Gastroesophageal sphincter (tissue), 4 donors: ENCODE measurements around the gene ITPR2. TPM values are rescaled to one million over a fixed set of nuclear protein-coding genes. Genes with fewer than 3 reads are reported as not detected.

ENCODE experiments used
- ATAC-seq: fragments of 150-250 bp; one replicate; pipeline ENCODE4 v1.9.1; 2016; ENCODE audit warnings: mild to moderate bottlenecking, moderate library complexity
- H3K27ac ChIP-seq, 4 donors: fragments of 200-600 bp; sonication (generic) in 3 of 4; 1 replicate in 3 of 4; 2 replicates in 1 of 4; pipeline ENCODE4 v1.5.1; 2016 to 2019
- H3K27me3 ChIP-seq: fragments of 200-600 bp; sonication (generic); one replicate; pipeline ENCODE4 v1.5.1; 2019
- H3K36me3 ChIP-seq, 2 donors: fragments of 200-600 bp; sonication (generic); one replicate each; pipeline ENCODE4 v1.5.1; 2019; ENCODE audit warnings: control low read depth in 1 of 2
- H3K4me1 ChIP-seq, 3 donors: fragments of 200-600 bp; sonication (generic); 1 replicate in 2 of 3; 2 replicates in 1 of 3; pipeline ENCODE4 v1.5.1; 2016 to 2019; ENCODE audit warnings: control low read depth in 2 of 3
- H3K4me3 ChIP-seq, 2 donors: fragments of 200-600 bp; sonication (generic); one replicate each; pipeline ENCODE4 v1.5.1; 2019; ENCODE audit warnings: mild to moderate bottlenecking in 1 of 2, moderate library complexity in 1 of 2
- H3K9me3 ChIP-seq, 3 donors: fragments of 200-600 bp; sonication (generic); one replicate each; pipeline ENCODE4 v1.5.1; 2017 to 2019; ENCODE audit warnings: control low read depth in 2 of 3
- CTCF ChIP-seq, 4 experiments: fragments of 200-600 bp in 2 of 4; fragments of 450-650 bp in 2 of 4; sonication (generic) in 1 of 4; IDR thresholded peaks; one replicate each; pipeline ENCODE4 v1.5.1; 2017 to 2019; ENCODE audit warnings: antibody characterized with exemption in 4 of 4, mild to moderate bottlenecking in 2 of 4, moderate library complexity in 2 of 4
- EP300 ChIP-seq: sonication (generic); formaldehyde crosslinking; IDR thresholded peaks from one replicate; pipeline ENCODE4 v1.6.1; 2017; ENCODE audit warnings: antibody characterized with exemption, mild to moderate bottlenecking
- POLR2A ChIP-seq, 2 donors: fragments of 450-650 bp; IDR thresholded peaks; one replicate each; pipeline ENCODE4 v1.6.1; 2017; ENCODE audit warnings: antibody characterized with exemption in 2 of 2, mild to moderate bottlenecking in 2 of 2, moderate library complexity in 1 of 2
- POLR2AphosphoS5 ChIP-seq: sonication (generic); formaldehyde crosslinking; IDR thresholded peaks from one replicate; pipeline ENCODE4 v1.6.1; 2017; ENCODE audit warnings: antibody characterized with exemption
- WGBS, 2 donors: methylation state at CpG; one replicate each; pipeline ENCODE4 v1.1.5; 2018; ENCODE audit warnings: low coverage in 1 of 2; 5-methylcytosine and 5-hydroxymethylcytosine counted together
- total RNA-seq, 4 donors: library from RNA; depleted of rRNA; stranded (reverse); fragments of >200 nt; gene quantifications; one replicate each; pipeline ENCODE4 v1.1.0, GENCODE V29; 2016

ITPR2 gene
- total RNA-seq, 4 donors from 2014 or later, result 30.8 to 63.0 (median 44.4) TPM

- Histone ChIP-seq H3K27me3 (no peaks in the 10 kb centered on the region), H3K36me3 (peaks cover 0 to 11% of the 10 kb centered on the region in 2 donors), H3K4me1 (peaks cover 0 to 17% (median 4%) of the 10 kb centered on the region in 3 donors), H3K9me3 (no peaks in the 10 kb centered on the region), H3K4me3 (no peak overlapping the region), H3K27ac (no peak overlapping the region)
- TF ChIP-seq CTCF (IDR thresholded peaks at IDR 0.05) (peak; percentile 20 to 58 (median 43)), POLR2A (IDR thresholded peaks at IDR 0.05) (no peak), EP300 (no peak), POLR2AphosphoS5 (no peak)
- 91 to 100% methylated on average over 1 of the region's 1 CpG for WGBS, 2 donors
- ATAC-seq, result no peak
Measured at GRCh38 chr12:26701604-26702215, 131.3 kb downstream of the ITPR2 start.

- peaks cover 0 to 14% (median 4%) of the 10 kb centered on the region in 3 donors for H3K4me1 ChIP-seq
- WGBS, 2 donors, result 89% methylated on average over 4 of the region's 4 CpGs; no CpG with 5 or more reads in 1 of the 2 donors
- no peak overlapping the region for H3K4me3 ChIP-seq
- H3K9me3 ChIP-seq, result no peaks in the 10 kb centered on the region
- H3K36me3 ChIP-seq, result peaks cover 0 to 23% of the 10 kb centered on the region in 2 donors
- no peak overlapping the region for H3K27ac ChIP-seq
- ATAC-seq, result no peak
- TF ChIP-seq POLR2AphosphoS5 (no peak), CTCF (IDR thresholded peaks at IDR 0.05) (no peak), POLR2A (IDR thresholded peaks at IDR 0.05) (no peak), EP300 (no peak)
- no peaks in the 10 kb centered on the region for H3K27me3 ChIP-seq
Measured at GRCh38 chr12:26700430-26700829, 132.6 kb downstream of the ITPR2 start.

- no peak for TF ChIP-seq POLR2A (IDR thresholded peaks at IDR 0.05)
- no peak overlapping the region for H3K4me3 ChIP-seq
- H3K27ac ChIP-seq, result no peak overlapping the region
- ATAC-seq, result no peak
- 100% methylated on average over 2 of the region's 2 CpGs for WGBS, 2 donors
- peaks cover 0 to 35% of the 10 kb centered on the region in 2 donors for H3K36me3 ChIP-seq
- peaks cover 0 to 3% (median 0%) of the 10 kb centered on the region in 3 donors for H3K4me1 ChIP-seq
- H3K27me3 ChIP-seq, result no peaks in the 10 kb centered on the region
- H3K9me3 ChIP-seq, result no peaks in the 10 kb centered on the region
Measured at GRCh38 chr12:26699237-26699636, 133.8 kb downstream of the ITPR2 start.

- Histone ChIP-seq H3K27ac (no peak overlapping the region), H3K4me1 (no peaks in the 10 kb centered on the region), H3K36me3 (peaks cover 0 to 42% of the 10 kb centered on the region in 2 donors), H3K9me3 (no peaks in the 10 kb centered on the region), H3K4me3 (no peak overlapping the region), H3K27me3 (no peaks in the 10 kb centered on the region)
- TF ChIP-seq EP300 (no peak), POLR2AphosphoS5 (no peak), POLR2A (IDR thresholded peaks at IDR 0.05) (no peak), CTCF (IDR thresholded peaks at IDR 0.05) (no peak)
- no peak for ATAC-seq
- WGBS, 2 donors, result 90 to 93% methylated on average over 4 of the region's 4 CpGs
Measured at GRCh38 chr12:26698186-26698585, 134.8 kb downstream of the ITPR2 start.

- Histone ChIP-seq H3K9me3 (no peaks in the 10 kb centered on the region), H3K4me3 (no peak overlapping the region), H3K4me1 (no peaks in the 10 kb centered on the region), H3K27ac (no peak overlapping the region), H3K27me3 (no peaks in the 10 kb centered on the region), H3K36me3 (peaks cover 0 to 48% of the 10 kb centered on the region in 2 donors)
- no peak for ATAC-seq
- 82 to 100% methylated on average over 3 of the region's 3 CpGs for WGBS, 2 donors
- no peak for TF ChIP-seq POLR2AphosphoS5
- TF ChIP-seq CTCF (IDR thresholded peaks at IDR 0.05), result no peak
- no peak for TF ChIP-seq POLR2A (IDR thresholded peaks at IDR 0.05)
- no peak for TF ChIP-seq EP300
Measured at GRCh38 chr12:26697217-26697616, 135.8 kb downstream of the ITPR2 start.
